ENCODE results near the gene CCDC158.

- TF ChIP-seq, protein P1, sequence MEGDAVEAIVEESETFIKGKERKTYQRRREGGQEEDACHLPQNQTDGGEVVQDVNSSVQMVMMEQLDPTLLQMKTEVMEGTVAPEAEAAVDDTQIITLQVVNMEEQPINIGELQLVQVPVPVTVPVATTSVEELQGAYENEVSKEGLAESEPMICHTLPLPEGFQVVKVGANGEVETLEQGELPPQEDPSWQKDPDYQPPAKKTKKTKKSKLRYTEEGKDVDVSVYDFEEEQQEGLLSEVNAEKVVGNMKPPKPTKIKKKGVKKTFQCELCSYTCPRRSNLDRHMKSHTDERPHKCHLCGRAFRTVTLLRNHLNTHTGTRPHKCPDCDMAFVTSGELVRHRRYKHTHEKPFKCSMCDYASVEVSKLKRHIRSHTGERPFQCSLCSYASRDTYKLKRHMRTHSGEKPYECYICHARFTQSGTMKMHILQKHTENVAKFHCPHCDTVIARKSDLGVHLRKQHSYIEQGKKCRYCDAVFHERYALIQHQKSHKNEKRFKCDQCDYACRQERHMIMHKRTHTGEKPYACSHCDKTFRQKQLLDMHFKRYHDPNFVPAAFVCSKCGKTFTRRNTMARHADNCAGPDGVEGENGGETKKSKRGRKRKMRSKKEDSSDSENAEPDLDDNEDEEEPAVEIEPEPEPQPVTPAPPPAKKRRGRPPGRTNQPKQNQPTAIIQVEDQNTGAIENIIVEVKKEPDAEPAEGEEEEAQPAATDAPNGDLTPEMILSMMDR (IDR thresholded peaks at IDR 0.05): no peak
- TF ChIP-seq EZH2 (IDR thresholded peaks at IDR 0.05; ENCODE audit: borderline replicate concordance, insufficient read depth, low read depth, low read length, poor library complexity, severe bottlenecking): no peak
Measured at GRCh38 chr4:76406081-76406480, 14.9 kb downstream of the CCDC158 start.

Measured in B cell (primary cell).